Measurements from ENCODE around the gene TRIO. TPM values are rescaled to one million over a fixed set of nuclear protein-coding genes. Genes with fewer than 3 reads are reported as not detected.
A peak's percentile ranks its signal among the peaks of the same experiment; 100 is the strongest.

Gene TRIO
- total RNA-seq, 4 donors from 2014 or later, result 67.4 to 103 (median 94.7) TPM

DNA sequence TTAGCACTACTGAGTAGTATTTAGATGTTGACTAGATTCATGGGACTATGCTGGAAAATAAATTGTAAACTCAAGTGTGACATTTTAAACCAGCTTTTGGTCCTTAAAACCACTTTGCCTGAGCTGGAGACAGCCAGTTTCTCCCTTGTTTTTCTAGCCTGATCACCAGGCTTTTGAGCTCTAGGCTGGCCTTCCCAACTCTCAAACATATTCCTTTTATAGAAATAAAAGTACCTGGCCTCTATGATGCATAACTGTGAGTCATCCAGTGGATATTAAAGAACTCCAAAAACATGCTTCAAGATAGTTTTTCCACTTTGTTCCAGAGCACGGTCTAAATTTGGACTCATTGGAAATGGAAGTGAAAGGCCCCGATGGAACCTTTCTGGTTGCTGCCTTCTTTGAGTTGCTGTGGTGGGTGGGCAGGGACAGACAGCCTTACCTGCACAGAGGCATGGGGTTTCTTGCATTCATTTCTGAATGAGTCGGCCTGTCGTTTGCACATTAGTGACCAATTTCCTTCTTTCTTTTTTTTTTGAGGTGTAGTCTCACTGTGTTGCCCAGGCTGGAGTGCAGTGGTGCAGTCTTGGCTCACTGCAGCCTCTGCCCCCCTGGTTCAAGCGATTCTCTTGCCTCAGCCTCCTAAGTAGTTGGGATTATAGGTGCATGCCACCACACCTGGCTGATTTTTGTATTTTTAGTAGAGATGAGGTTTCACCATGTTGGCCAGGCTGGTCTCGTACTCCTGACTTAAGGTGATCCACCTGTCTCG lies 43.1 kb downstream of the TRIO start:
- H3K27me3 ChIP-seq, result no peaks in the 10 kb centered on the region
- H3K9me3 ChIP-seq, result no peaks in the 10 kb centered on the region
- no peaks in the 10 kb centered on the region for H3K36me3 ChIP-seq
- H3K4me3 ChIP-seq (replicated peaks in 1 of 3), result no peak overlapping the region
- TF ChIP-seq, protein P1, sequence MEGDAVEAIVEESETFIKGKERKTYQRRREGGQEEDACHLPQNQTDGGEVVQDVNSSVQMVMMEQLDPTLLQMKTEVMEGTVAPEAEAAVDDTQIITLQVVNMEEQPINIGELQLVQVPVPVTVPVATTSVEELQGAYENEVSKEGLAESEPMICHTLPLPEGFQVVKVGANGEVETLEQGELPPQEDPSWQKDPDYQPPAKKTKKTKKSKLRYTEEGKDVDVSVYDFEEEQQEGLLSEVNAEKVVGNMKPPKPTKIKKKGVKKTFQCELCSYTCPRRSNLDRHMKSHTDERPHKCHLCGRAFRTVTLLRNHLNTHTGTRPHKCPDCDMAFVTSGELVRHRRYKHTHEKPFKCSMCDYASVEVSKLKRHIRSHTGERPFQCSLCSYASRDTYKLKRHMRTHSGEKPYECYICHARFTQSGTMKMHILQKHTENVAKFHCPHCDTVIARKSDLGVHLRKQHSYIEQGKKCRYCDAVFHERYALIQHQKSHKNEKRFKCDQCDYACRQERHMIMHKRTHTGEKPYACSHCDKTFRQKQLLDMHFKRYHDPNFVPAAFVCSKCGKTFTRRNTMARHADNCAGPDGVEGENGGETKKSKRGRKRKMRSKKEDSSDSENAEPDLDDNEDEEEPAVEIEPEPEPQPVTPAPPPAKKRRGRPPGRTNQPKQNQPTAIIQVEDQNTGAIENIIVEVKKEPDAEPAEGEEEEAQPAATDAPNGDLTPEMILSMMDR (IDR thresholded peaks at IDR 0.05), result no peak
- peak in 1 of 2 donors; percentile 52 for TF ChIP-seq POLR2A (IDR thresholded peaks at IDR 0.05)
- peak overlapping the region; percentile 93 to 98 (median 95) for H3K27ac ChIP-seq
- H3K4me1 ChIP-seq, result peaks cover 32 to 57% of the 10 kb centered on the region in 2 donors
- WGBS, 2 donors, result 70 to 71% methylated on average over 7 of the region's 7 CpGs
- intact Hi-C loops (cut with DNase I), result no loop called here
- DNase-seq, result peak; percentile 65 to 73

- Histone ChIP-seq H3K4me1 (peaks cover 32 to 57% of the 10 kb centered on the region in 2 donors), H3K9me3 (no peaks in the 10 kb centered on the region), H3K27me3 (no peaks in the 10 kb centered on the region), H3K27ac (peak overlapping the region; percentile 93 to 98 (median 95)), H3K36me3 (no peaks in the 10 kb centered on the region), H3K4me3 (replicated peaks in 1 of 3) (no peak overlapping the region)
- intact Hi-C loops (cut with DNase I), result no loop called here
- no peak for DNase-seq
- TF ChIP-seq POLR2A (IDR thresholded peaks at IDR 0.05), result no peak
- TF ChIP-seq, protein P1 (IDR thresholded peaks at IDR 0.05), result no peak
- 81 to 84% methylated on average over 3 of the region's 3 CpGs for WGBS, 2 donors
Observed at GRCh38 chr5:14187157-14187556, 44.0 kb downstream of the TRIO start.

GRCh38 chr5:14187660-14188059 lies 44.5 kb downstream of the TRIO start:
- Histone ChIP-seq H3K27ac (peak overlapping the region; percentile 93 to 98 (median 95)), H3K9me3 (no peaks in the 10 kb centered on the region), H3K36me3 (no peaks in the 10 kb centered on the region), H3K4me1 (peaks cover 32 to 57% of the 10 kb centered on the region in 2 donors), H3K27me3 (no peaks in the 10 kb centered on the region), H3K4me3 (replicated peaks in 1 of 3) (no peak overlapping the region)
- WGBS, 2 donors, result 74 to 75% methylated on average over 5 of the region's 5 CpGs
- DNase-seq, result no peak
- TF ChIP-seq POLR2A (IDR thresholded peaks at IDR 0.05), result no peak
- TF ChIP-seq, protein P1 (IDR thresholded peaks at IDR 0.05), result no peak
- intact Hi-C loops (cut with DNase I), result no loop called here

- TF ChIP-seq, protein P1 (IDR thresholded peaks at IDR 0.05), result no peak
- Histone ChIP-seq H3K36me3 (no peaks in the 10 kb centered on the region), H3K9me3 (no peaks in the 10 kb centered on the region), H3K4me3 (replicated peaks in 1 of 3) (no peak overlapping the region), H3K27me3 (no peaks in the 10 kb centered on the region), H3K4me1 (peaks cover 27 to 53% of the 10 kb centered on the region in 2 donors), H3K27ac (no peak overlapping the region)
- intact Hi-C loops (cut with DNase I), result no loop called here
- DNase-seq, result no peak
- 96 to 98% methylated on average over 4 of the region's 4 CpGs for WGBS, 2 donors
Observed at GRCh38 chr5:14188778-14189177, 45.6 kb downstream of the TRIO start.

GRCh38 chr5:14189680-14190079 lies 46.5 kb downstream of the TRIO start:
- WGBS, 2 donors, result 62 to 73% methylated on average over 4 of the region's 4 CpGs
- intact Hi-C loops (cut with DNase I), result no loop called here
- H3K4me1 ChIP-seq, result peaks cover 18 to 44% of the 10 kb centered on the region in 2 donors
- H3K27me3 ChIP-seq, result no peaks in the 10 kb centered on the region
- no peaks in the 10 kb centered on the region for H3K9me3 ChIP-seq
- no peak for TF ChIP-seq POLR2A (IDR thresholded peaks at IDR 0.05)
- TF ChIP-seq, protein P1 (IDR thresholded peaks at IDR 0.05), result no peak
- no peak for DNase-seq
- no peak overlapping the region for H3K4me3 ChIP-seq (replicated peaks in 1 of 3)
- H3K27ac ChIP-seq, result peak overlapping the region in 1 of 3 donors; percentile 5
- H3K36me3 ChIP-seq, result no peaks in the 10 kb centered on the region
